ENCODE data around the gene CARD10. TPM values are rescaled to one million over a fixed set of nuclear protein-coding genes. Genes with fewer than 3 reads are reported as not detected.

Gene CARD10
- total and polyA plus RNA-seq, 2 of the 13 experiments (the other 11 are each of a cell fraction or from before 2014, with no cell fraction given), result 35.2 to 55.8 TPM

- TF ChIP-seq LRRFIP1 (CRISPR knock-in tag; conservative IDR thresholded peaks at IDR 0.05), result no peak
- no peak; the same call in 1 of the 2 replicates for TF ChIP-seq ZNF280D (CRISPR knock-in tag; IDR thresholded peaks at IDR 0.05)
- TF ChIP-seq ZNF530 (CRISPR knock-in tag; IDR thresholded peaks at IDR 0.05; ENCODE audit: low read depth), result no peak
- no peak for TF ChIP-seq ZNF335 (CRISPR knock-in tag; IDR thresholded peaks at IDR 0.05)
- no peak for TF ChIP-seq CBX2 (IDR thresholded peaks at IDR 0.05; ENCODE audit: low read depth, low read length)
- no peak for TF ChIP-seq CBX2 (CRISPR knock-in tag; IDR thresholded peaks at IDR 0.05; ENCODE audit: low read depth)
- peak; percentile 87; the same call in 1 of the 2 replicates for TF ChIP-seq JDP2 (CRISPR knock-in tag; IDR thresholded peaks at IDR 0.05; ENCODE audit: borderline replicate concordance)
- peak; percentile 65 for TF ChIP-seq MNT (IDR thresholded peaks at IDR 0.05)
- TF ChIP-seq MYC (CRISPR knock-in tag; IDR thresholded peaks at IDR 0.05; ENCODE audit: borderline replicate concordance), result peak; percentile 90; the same call in 1 of the 2 replicates
- 0 out of 2 replicates have a peak, but pooled peaks have one; percentile 89 for TF ChIP-seq FIP1L1 (IDR thresholded peaks at IDR 0.05; ENCODE audit: borderline replicate concordance, insufficient read depth, low read depth, low read length)
- TF ChIP-seq DRAP1 (CRISPR knock-in tag; IDR thresholded peaks at IDR 0.05), result no peak; the same call in 1 of the 2 replicates
- peak; percentile 25 to 39; a peak in 2 of 4 replicates for TF ChIP-seq MAFK (conservative IDR thresholded peaks at IDR 0.05 in 1 of 2, IDR thresholded peaks at IDR 0.05 in 1 of 2; ENCODE audit: low read length in 2 of 2)
- TF ChIP-seq HNF1A (IDR thresholded peaks at IDR 0.05; ENCODE audit: low read depth), result peak; percentile 92
- peak; percentile 99 for TF ChIP-seq HNF1A (CRISPR knock-in tag; IDR thresholded peaks at IDR 0.05; ENCODE audit: borderline replicate concordance)
Observed at GRCh38 chr22:37501610-37502341, 17.4 kb downstream of the CARD10 start (continued).

All from HepG2 (cell line).